H1 (cell line): ENCODE data around the gene BBIP1. TPM values are rescaled to one million over a fixed set of nuclear protein-coding genes. Genes with fewer than 3 reads are reported as not detected.
A peak's percentile ranks its signal among the peaks of the same experiment; 100 is the strongest.

Experiments used
- ASH2L ChIP-seq: fragments of 200-600, 300-600 bp; sonication (generic); IDR thresholded peaks from one replicate; pipeline ENCODE4 v1.7.1; 2017; ENCODE audit warnings: low read length
- HDAC6 ChIP-seq: IDR thresholded peaks from one replicate; pipeline ENCODE4 v1.7.1; 2012; ENCODE audit warnings: low read depth, mild to moderate bottlenecking, inconsistent platforms, low read length, moderate library complexity
- KDM1A ChIP-seq: fragments of 200-600, 300-600 bp; sonication (generic); IDR thresholded peaks from 2 replicates; pipeline ENCODE4 v1.7.1; 2016; ENCODE audit warnings: mild to moderate bottlenecking, low read length, borderline replicate concordance
- POLR2A ChIP-seq, 2 experiments: IDR thresholded peaks; 1 replicate in 1 of 2; 2 replicates in 1 of 2; pipeline ENCODE4 v1.6.1; 2011; ENCODE audit warnings: low read depth in 2 of 2, low read length in 2 of 2, mild to moderate bottlenecking in 2 of 2; ENCODE audit errors: control extremely low read depth in 1 of 2
- RFX5 ChIP-seq: IDR thresholded peaks from 2 replicates; pipeline ENCODE4 v1.6.1; 2011; ENCODE audit warnings: low read depth, low read length, improper control_type of control experiment, borderline replicate concordance
- RXRA ChIP-seq: IDR thresholded peaks from 2 replicates; pipeline ENCODE4 v1.6.1; 2011; ENCODE audit warnings: low read depth, mild to moderate bottlenecking, low read length, moderate library complexity; ENCODE audit not compliant: insufficient read depth
- TCF12 ChIP-seq: IDR thresholded peaks from 2 replicates; pipeline ENCODE4 v1.6.1; 2011; ENCODE audit warnings: low read depth, mild to moderate bottlenecking, low read length
- YY1 ChIP-seq: IDR thresholded peaks from 2 replicates; pipeline ENCODE4 v1.6.1; 2011; ENCODE audit warnings: low read depth, mild to moderate bottlenecking, low read length
- polyA plus RNA-seq, 7 experiments: library from polyadenylated mRNA; depleted of rRNA in 3 of 7; stranded (reverse) in 5 of 7; unstranded in 2 of 7; fragments of >200 nt in 5 of 7; fragments of 200-250 nt in 2 of 7; gene quantifications; 1 replicate in 5 of 7; 2 replicates in 1 of 7; 4 replicates in 1 of 7; pipeline versions ENCODE4 v1.2.1 to v1.2.3, GENCODE V29; 2011 to 2013; ENCODE audit warnings: missing spikeins in 2 of 7, mixed read lengths in 2 of 7
- total RNA-seq: library from RNA; stranded (reverse); fragmentation: NEBNext Ultra II Directional; extraction: Animal tissue kit (Norgen Biotek cat#: 25700); gene quantifications from 2 replicates; pipeline ENCODE4 v1.2.1, GENCODE V29; 2021
- TF ChIP-seq, protein P1 (sequence below): IDR thresholded peaks from 2 replicates; pipeline ENCODE4 v1.6.1; 2011; ENCODE audit warnings: low read length, improper control_type of control experiment
- TF ChIP-seq, protein P2 (sequence below): fragments of 300-600 bp; sonication (generic); IDR thresholded peaks from 2 replicates; pipeline ENCODE4 v1.7.1; 2012; ENCODE audit warnings: low read length, moderate library complexity, mild to moderate bottlenecking, inconsistent platforms; ENCODE audit not compliant: insufficient replicate concordance

The BBIP1 gene
- total and polyA plus RNA-seq, 2 of the 8 experiments (the other 6 are each of a cell fraction or from before 2014, with no cell fraction given) = 8.8 to 19.6 TPM

DNA sequence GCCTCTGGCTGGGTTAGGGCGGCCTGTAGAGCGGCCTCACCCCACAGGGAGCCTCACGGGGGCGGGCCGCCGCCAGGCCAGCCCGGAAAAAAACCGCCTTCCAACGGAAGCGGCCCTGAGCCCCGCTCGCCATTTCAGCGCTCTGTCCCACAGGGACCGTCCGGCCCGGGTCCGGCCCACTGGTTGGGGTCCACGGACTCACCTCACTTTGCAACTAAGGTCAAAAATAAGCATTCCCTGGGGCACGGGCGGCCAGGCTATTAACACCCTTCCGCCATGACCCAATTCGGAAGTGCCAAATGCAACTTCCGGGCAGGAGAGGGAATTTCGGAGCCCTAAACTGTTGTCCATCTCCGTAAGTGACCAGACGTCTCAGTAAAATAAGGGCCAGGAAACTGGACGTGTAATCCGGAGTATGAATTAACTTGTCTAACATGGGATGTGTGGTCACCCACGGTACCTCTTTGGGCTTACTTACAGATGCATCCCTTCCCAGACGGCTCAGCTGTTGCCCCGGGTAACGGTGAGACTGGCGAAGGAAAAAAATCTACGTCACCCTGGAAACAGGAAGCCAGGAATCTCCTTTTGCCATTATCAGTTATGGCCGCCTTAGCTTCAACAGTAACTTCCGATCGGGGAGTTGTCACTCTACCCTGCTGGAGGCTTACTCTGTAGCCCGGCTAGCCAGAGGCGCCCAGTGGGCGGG is at the start of gene BBIP1 (continued):
- TF ChIP-seq KDM1A (no peak), HDAC6 (no peak), RFX5 (no peak), ASH2L (peak; percentile 84), TCF12 (no peak), RXRA (no peak), POLR2A (IDR thresholded peaks at IDR 0.05; ENCODE audit: control extremely low read depth in 1 of 2, low read depth in 2 of 2, low read length in 2 of 2) (peak in 1 of 2 experiments; percentile 71; a peak in 2 of 3 replicates), YY1 (peak; percentile 99)
- TF ChIP-seq, protein P1, sequence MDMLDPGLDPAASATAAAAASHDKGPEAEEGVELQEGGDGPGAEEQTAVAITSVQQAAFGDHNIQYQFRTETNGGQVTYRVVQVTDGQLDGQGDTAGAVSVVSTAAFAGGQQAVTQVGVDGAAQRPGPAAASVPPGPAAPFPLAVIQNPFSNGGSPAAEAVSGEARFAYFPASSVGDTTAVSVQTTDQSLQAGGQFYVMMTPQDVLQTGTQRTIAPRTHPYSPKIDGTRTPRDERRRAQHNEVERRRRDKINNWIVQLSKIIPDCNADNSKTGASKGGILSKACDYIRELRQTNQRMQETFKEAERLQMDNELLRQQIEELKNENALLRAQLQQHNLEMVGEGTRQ = no peak
- TF ChIP-seq, protein P2, sequence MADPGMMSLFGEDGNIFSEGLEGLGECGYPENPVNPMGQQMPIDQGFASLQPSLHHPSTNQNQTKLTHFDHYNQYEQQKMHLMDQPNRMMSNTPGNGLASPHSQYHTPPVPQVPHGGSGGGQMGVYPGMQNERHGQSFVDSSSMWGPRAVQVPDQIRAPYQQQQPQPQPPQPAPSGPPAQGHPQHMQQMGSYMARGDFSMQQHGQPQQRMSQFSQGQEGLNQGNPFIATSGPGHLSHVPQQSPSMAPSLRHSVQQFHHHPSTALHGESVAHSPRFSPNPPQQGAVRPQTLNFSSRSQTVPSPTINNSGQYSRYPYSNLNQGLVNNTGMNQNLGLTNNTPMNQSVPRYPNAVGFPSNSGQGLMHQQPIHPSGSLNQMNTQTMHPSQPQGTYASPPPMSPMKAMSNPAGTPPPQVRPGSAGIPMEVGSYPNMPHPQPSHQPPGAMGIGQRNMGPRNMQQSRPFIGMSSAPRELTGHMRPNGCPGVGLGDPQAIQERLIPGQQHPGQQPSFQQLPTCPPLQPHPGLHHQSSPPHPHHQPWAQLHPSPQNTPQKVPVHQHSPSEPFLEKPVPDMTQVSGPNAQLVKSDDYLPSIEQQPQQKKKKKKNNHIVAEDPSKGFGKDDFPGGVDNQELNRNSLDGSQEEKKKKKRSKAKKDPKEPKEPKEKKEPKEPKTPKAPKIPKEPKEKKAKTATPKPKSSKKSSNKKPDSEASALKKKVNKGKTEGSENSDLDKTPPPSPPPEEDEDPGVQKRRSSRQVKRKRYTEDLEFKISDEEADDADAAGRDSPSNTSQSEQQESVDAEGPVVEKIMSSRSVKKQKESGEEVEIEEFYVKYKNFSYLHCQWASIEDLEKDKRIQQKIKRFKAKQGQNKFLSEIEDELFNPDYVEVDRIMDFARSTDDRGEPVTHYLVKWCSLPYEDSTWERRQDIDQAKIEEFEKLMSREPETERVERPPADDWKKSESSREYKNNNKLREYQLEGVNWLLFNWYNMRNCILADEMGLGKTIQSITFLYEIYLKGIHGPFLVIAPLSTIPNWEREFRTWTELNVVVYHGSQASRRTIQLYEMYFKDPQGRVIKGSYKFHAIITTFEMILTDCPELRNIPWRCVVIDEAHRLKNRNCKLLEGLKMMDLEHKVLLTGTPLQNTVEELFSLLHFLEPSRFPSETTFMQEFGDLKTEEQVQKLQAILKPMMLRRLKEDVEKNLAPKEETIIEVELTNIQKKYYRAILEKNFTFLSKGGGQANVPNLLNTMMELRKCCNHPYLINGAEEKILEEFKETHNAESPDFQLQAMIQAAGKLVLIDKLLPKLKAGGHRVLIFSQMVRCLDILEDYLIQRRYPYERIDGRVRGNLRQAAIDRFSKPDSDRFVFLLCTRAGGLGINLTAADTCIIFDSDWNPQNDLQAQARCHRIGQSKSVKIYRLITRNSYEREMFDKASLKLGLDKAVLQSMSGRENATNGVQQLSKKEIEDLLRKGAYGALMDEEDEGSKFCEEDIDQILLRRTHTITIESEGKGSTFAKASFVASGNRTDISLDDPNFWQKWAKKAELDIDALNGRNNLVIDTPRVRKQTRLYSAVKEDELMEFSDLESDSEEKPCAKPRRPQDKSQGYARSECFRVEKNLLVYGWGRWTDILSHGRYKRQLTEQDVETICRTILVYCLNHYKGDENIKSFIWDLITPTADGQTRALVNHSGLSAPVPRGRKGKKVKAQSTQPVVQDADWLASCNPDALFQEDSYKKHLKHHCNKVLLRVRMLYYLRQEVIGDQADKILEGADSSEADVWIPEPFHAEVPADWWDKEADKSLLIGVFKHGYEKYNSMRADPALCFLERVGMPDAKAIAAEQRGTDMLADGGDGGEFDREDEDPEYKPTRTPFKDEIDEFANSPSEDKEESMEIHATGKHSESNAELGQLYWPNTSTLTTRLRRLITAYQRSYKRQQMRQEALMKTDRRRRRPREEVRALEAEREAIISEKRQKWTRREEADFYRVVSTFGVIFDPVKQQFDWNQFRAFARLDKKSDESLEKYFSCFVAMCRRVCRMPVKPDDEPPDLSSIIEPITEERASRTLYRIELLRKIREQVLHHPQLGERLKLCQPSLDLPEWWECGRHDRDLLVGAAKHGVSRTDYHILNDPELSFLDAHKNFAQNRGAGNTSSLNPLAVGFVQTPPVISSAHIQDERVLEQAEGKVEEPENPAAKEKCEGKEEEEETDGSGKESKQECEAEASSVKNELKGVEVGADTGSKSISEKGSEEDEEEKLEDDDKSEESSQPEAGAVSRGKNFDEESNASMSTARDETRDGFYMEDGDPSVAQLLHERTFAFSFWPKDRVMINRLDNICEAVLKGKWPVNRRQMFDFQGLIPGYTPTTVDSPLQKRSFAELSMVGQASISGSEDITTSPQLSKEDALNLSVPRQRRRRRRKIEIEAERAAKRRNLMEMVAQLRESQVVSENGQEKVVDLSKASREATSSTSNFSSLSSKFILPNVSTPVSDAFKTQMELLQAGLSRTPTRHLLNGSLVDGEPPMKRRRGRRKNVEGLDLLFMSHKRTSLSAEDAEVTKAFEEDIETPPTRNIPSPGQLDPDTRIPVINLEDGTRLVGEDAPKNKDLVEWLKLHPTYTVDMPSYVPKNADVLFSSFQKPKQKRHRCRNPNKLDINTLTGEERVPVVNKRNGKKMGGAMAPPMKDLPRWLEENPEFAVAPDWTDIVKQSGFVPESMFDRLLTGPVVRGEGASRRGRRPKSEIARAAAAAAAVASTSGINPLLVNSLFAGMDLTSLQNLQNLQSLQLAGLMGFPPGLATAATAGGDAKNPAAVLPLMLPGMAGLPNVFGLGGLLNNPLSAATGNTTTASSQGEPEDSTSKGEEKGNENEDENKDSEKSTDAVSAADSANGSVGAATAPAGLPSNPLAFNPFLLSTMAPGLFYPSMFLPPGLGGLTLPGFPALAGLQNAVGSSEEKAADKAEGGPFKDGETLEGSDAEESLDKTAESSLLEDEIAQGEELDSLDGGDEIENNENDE = no peak
